Lower lobe of right lung (tissue), 2 donors: ENCODE data around the gene PSG1. TPM values are rescaled to one million over a fixed set of nuclear protein-coding genes. Genes with fewer than 3 reads are reported as not detected.
"Not testable (repeated sequence)": the region's sequence is repeated elsewhere in the genome, so short reads cannot be mapped to it uniquely, and the experiment has no call there.

Experiments used
- ATAC-seq, 2 donors: fragments of 200-7000 bp; cut with Tn5 transposase; one replicate each; pipeline ENCODE4 v1.9.1; 2020 to 2022; ENCODE audit warnings: mild to moderate bottlenecking in 2 of 2, moderate library complexity in 2 of 2
- DNase-seq: peaks from one replicate; pipeline ENCODE4 v3.0.0-alpha.2; 2020
- H3K27ac ChIP-seq: fragments of 200-600 bp; one replicate; pipeline ENCODE4 v1.8.0; 2022
- H3K27me3 ChIP-seq: fragments of 200-600 bp; one replicate; pipeline ENCODE4 v1.8.0; 2022; ENCODE audit warnings: low read depth
- H3K36me3 ChIP-seq: fragments of 200-600 bp; one replicate; pipeline ENCODE4 v1.8.0; 2022; ENCODE audit warnings: mild to moderate bottlenecking
- H3K4me1 ChIP-seq: fragments of 200-600 bp; one replicate; pipeline ENCODE4 v1.8.0; 2022
- H3K4me3 ChIP-seq: fragments of 200-600 bp; one replicate; pipeline ENCODE4 v1.8.0; 2022; ENCODE audit warnings: mild to moderate bottlenecking
- H3K9me3 ChIP-seq: fragments of 200-600 bp; one replicate; pipeline ENCODE4 v1.8.0; 2022
- CTCF ChIP-seq: fragments of 200-600 bp; IDR thresholded peaks from one replicate; pipeline ENCODE4 v1.8.0; 2022; ENCODE audit warnings: antibody characterized with exemption, mild to moderate bottlenecking
- intact Hi-C: fragments of 100-400 bp; cut with DNase I; formaldehyde crosslinking; loops from one replicate; pipeline ENCODE4 v1.11.0; 2022
- total RNA-seq: library from RNA; stranded (reverse); fragmentation: NEBNext Ultra II Directional; extraction: Animal tissue kit (Norgen Biotek cat#: 25700); gene quantifications from one replicate; pipeline ENCODE4 v1.2.1, GENCODE V29; 2021
- donor health status: DM: no; HTN: yes; CAD: no; lungs with severe emphysema.

The PSG1 gene
- total RNA-seq, 1 donor from 2014 or later = not detected

- no peaks in the 10 kb centered on the region for H3K4me1 ChIP-seq
- no peak for TF ChIP-seq CTCF
- no peak overlapping the region for H3K27ac ChIP-seq
- no peaks in the 10 kb centered on the region for H3K36me3 ChIP-seq
- ATAC-seq (no peak), DNase-seq (no peak)
- H3K9me3 ChIP-seq = no peaks in the 10 kb centered on the region
- H3K27me3 ChIP-seq = no peaks in the 10 kb centered on the region
- intact Hi-C loops = no loop called here
- no peak overlapping the region for H3K4me3 ChIP-seq
These were observed 48.1 kb downstream of the PSG1 start for GRCh38 chr19:42831221-42832019.

- ATAC-seq, H3K4me3 ChIP-seq, H3K4me1 ChIP-seq, DNase-seq, H3K27ac ChIP-seq, H3K9me3 ChIP-seq, intact Hi-C loops, H3K36me3 ChIP-seq, H3K27me3 ChIP-seq: not testable (repeated sequence)
These were observed 58.1 kb downstream of the PSG1 start for GRCh38 chr19:42821306-42821977.

- not testable (repeated sequence) for ATAC-seq
These were observed 59.4 kb downstream of the PSG1 start for GRCh38 chr19:42819960-42820650.

GRCh38 chr19:42816894-42817293 lies 62.6 kb downstream of the PSG1 start:
- TF ChIP-seq CTCF = no peak
- DNase-seq (no peak), ATAC-seq (no peak)
- Histone ChIP-seq H3K4me3 (no peak overlapping the region), H3K27me3 (no peaks in the 10 kb centered on the region), H3K27ac (no peak overlapping the region), H3K36me3 (no peaks in the 10 kb centered on the region), H3K4me1 (no peaks in the 10 kb centered on the region), H3K9me3 (no peaks in the 10 kb centered on the region)
- intact Hi-C loops = no loop called here

More at GRCh38 chr19:42819960-42820650, 59.4 kb downstream of the PSG1 start:
- DNase-seq, H3K9me3 ChIP-seq, H3K27me3 ChIP-seq, H3K36me3 ChIP-seq, H3K4me3 ChIP-seq, intact Hi-C loops, H3K4me1 ChIP-seq, H3K27ac ChIP-seq: not testable (repeated sequence)

Other genes with a start within 250 kb of the PSG1 start
- not detected for gene PSG3, start 139.2 kb downstream of the PSG1 start, total RNA-seq
- gene PSG8, start 114.0 kb downstream of the PSG1 start, total RNA-seq = not detected
- not detected for gene PSG6, start 38.2 kb upstream of the PSG1 start, total RNA-seq
- not detected for gene PSG7, start 57.5 kb upstream of the PSG1 start, total RNA-seq
- gene PSG11, start 146.8 kb upstream of the PSG1 start, total RNA-seq = not detected
- gene PSG2, start 203.0 kb upstream of the PSG1 start, total RNA-seq = not detected